ENCODE results near the gene MCEE. TPM values are rescaled to one million over a fixed set of nuclear protein-coding genes. Genes with fewer than 3 reads are reported as not detected.

The MCEE gene
- total and polyA plus RNA-seq, 2 donors (not counting 3 experiments of a cell fraction or from before 2014, with no cell fraction given), result 4.0 to 9.9 TPM

GRCh38 chr2:71129902-71130151, 202 bp downstream of the MCEE start:
- ChIA-PET CTCF (interaction anchor here (2.4 kb wide), 1 partner anchor 29 kb away, joined by 15 read pairs; no protein-coding TSS in a partner anchor), POLR2A (no interaction called here)
- dilution Hi-C loops (cut with MboI; ENCODE audit: extremely low pct_ligation_motif_present, low sequenced_read_pairs), result no loop called here
- Histone ChIP-seq H3K4me2 (ENCODE audit: insufficient read depth, low read length) (peak overlapping the region; percentile 84), H3K27me3 (ENCODE audit: control insufficient read depth in 2 of 2, insufficient read depth in 2 of 2, low read length in 2 of 2) (no peaks in the 10 kb centered on the region), H3K79me2 (ENCODE audit: control insufficient read depth, insufficient read depth, low read length) (peaks cover 36% of the 10 kb centered on the region), H3K9ac (replicated peaks; ENCODE audit: extremely low read depth, insufficient read depth, low read length) (peak overlapping the region; percentile 73), H2AFZ (ENCODE audit: low read depth, low read length) (peak overlapping the region; percentile 72), H3K27ac (ENCODE audit: insufficient read depth, low read depth, low read length) (peak overlapping the region; percentile 72), H3K4me1 (ENCODE audit: control insufficient read depth, extremely low read depth, insufficient read depth, low read length) (peaks cover 16% of the 10 kb centered on the region), H3K4me3 (replicated peaks in 1 of 3; ENCODE audit: insufficient read depth in 1 of 3, low read depth in 1 of 3, low read length in 3 of 3) (peak overlapping the region; percentile 53 to 92 (median 90)), H3K36me3 (ENCODE audit: control insufficient read depth in 2 of 2, extremely low read depth in 1 of 2, insufficient read depth in 2 of 2, low read length in 2 of 2) (peaks cover under 1 to 7% of the 10 kb centered on the region in 2 experiments), H4K20me1 (replicated peaks; ENCODE audit: control insufficient read depth, extremely low read depth, insufficient read depth, low read length) (no peaks in the 10 kb centered on the region), H3K9me3 (replicated peaks; ENCODE audit: control insufficient read depth, insufficient read depth, low read length) (no peaks in the 10 kb centered on the region), H3K9me1 (replicated peaks; ENCODE audit: control insufficient read depth, extremely low read depth, insufficient read depth, low read length) (no peaks in the 10 kb centered on the region)
- no peak for FAIRE-seq
- TF ChIP-seq MYC (IDR thresholded peaks at IDR 0.05; ENCODE audit: low read depth, low read length) (no peak), JUN (IDR thresholded peaks at IDR 0.05; ENCODE audit: borderline replicate concordance, insufficient read depth, insufficient read length, low read depth) (no peak), FOS (IDR thresholded peaks at IDR 0.05; ENCODE audit: borderline replicate concordance, insufficient read depth, low read length) (no peak), POLR2A (IDR thresholded peaks at IDR 0.05; ENCODE audit: low read depth, low read length) (no peak), GATA2 (IDR thresholded peaks at IDR 0.05; ENCODE audit: insufficient read depth, insufficient read length, low read depth, low read length) (no peak), EZH2 (IDR thresholded peaks at IDR 0.05; ENCODE audit: borderline replicate concordance, low read depth, low read length, severe bottlenecking) (no peak), MAX (IDR thresholded peaks at IDR 0.05; ENCODE audit: insufficient read depth, insufficient read length) (no peak)
- intact Hi-C loops (cut with micrococcal nuclease), result loop anchor here (1.0 to 5.0 kb wide), 4 partner anchors 30 to 138 kb away; partner anchors contain the start of genes NAGK, PAIP2B and TEX261
- BruUV-seq (replicated peaks), result no TSS peak
- DNase-seq (ENCODE audit: low read depth, low spot score), result peak; percentile 86
